ENCODE data around the gene MIA2. TPM values are rescaled to one million over a fixed set of nuclear protein-coding genes. Genes with fewer than 3 reads are reported as not detected.
"Not testable (repeated sequence)": the region's sequence is repeated elsewhere in the genome, so short reads cannot be mapped to it uniquely, and the experiment has no call there.

Gene MIA2
- total and polyA plus RNA-seq, 2 donors from 2014 or later, result 63.2 to 65.6 TPM

DNA sequence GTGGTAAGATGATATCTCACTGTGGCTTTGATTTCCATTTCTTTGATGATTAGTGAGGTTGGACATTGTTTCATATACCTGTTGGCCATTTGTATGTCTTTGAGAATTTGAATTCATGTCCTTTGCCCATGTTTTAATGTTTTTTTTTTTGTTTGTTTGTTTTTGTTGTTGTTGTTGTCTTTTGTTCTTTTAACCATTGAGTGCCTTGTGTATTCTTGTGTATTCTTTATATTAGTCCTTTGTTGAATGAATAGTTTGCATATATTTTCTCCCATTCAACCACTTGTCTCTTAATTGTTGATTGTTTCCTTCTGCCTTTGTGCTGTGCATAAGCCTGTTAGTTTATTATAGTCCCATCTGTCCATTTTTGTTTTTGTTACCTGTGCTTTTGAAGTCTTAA, 126.6 kb downstream of the MIA2 start:
- no peak for DNase-seq
- TF ChIP-seq, protein P1, sequence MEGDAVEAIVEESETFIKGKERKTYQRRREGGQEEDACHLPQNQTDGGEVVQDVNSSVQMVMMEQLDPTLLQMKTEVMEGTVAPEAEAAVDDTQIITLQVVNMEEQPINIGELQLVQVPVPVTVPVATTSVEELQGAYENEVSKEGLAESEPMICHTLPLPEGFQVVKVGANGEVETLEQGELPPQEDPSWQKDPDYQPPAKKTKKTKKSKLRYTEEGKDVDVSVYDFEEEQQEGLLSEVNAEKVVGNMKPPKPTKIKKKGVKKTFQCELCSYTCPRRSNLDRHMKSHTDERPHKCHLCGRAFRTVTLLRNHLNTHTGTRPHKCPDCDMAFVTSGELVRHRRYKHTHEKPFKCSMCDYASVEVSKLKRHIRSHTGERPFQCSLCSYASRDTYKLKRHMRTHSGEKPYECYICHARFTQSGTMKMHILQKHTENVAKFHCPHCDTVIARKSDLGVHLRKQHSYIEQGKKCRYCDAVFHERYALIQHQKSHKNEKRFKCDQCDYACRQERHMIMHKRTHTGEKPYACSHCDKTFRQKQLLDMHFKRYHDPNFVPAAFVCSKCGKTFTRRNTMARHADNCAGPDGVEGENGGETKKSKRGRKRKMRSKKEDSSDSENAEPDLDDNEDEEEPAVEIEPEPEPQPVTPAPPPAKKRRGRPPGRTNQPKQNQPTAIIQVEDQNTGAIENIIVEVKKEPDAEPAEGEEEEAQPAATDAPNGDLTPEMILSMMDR (IDR thresholded peaks at IDR 0.05; ENCODE audit: borderline replicate concordance, extremely low read depth, insufficient read depth), result no peak
- Histone ChIP-seq H3K27ac (ENCODE audit: low read depth in 2 of 2, low read length in 2 of 2) (no peak overlapping the region), H3K4me1 (ENCODE audit: control insufficient read depth in 2 of 3, insufficient read depth in 2 of 3, low read depth in 1 of 3, low read length in 3 of 3) (no peaks in the 10 kb centered on the region), H3K9me3 (ENCODE audit: control insufficient read depth in 2 of 3, insufficient read depth in 1 of 3, low read length in 3 of 3) (no peaks in the 10 kb centered on the region), H3K27me3 (ENCODE audit: control insufficient read depth, insufficient read depth, low read length) (no peaks in the 10 kb centered on the region), H3K4me3 (ENCODE audit: low read length in 3 of 3) (no peak overlapping the region), H3K9ac (ENCODE audit: low read length in 3 of 3) (no peak overlapping the region), H3K36me3 (ENCODE audit: control insufficient read depth in 2 of 3, insufficient read depth in 3 of 3, low read length in 3 of 3) (no peaks in the 10 kb centered on the region)
- intact Hi-C loops (cut with DNase I), result no loop called here
- FAIRE-seq, result no peak

GRCh38 chr14:39361556-39361955, 127.8 kb downstream of the MIA2 start:
- H3K36me3 ChIP-seq (ENCODE audit: control insufficient read depth in 2 of 3, insufficient read depth in 3 of 3, low read length in 3 of 3); FAIRE-seq: not testable (repeated sequence)

GRCh38 chr14:39364509-39364908, 130.8 kb downstream of the MIA2 start:
- TF ChIP-seq, protein P1 (IDR thresholded peaks at IDR 0.05; ENCODE audit: borderline replicate concordance, extremely low read depth, insufficient read depth), result no peak
- intact Hi-C loops (cut with DNase I), result no loop called here
- Histone ChIP-seq H3K27ac (ENCODE audit: low read depth in 2 of 2, low read length in 2 of 2) (no peak overlapping the region), H3K4me3 (ENCODE audit: low read length in 3 of 3) (no peak overlapping the region), H3K9ac (ENCODE audit: low read length in 3 of 3) (no peak overlapping the region), H3K9me3 (ENCODE audit: control insufficient read depth in 2 of 3, insufficient read depth in 1 of 3, low read length in 3 of 3) (no peaks in the 10 kb centered on the region), H3K36me3 (ENCODE audit: control insufficient read depth in 2 of 3, insufficient read depth in 3 of 3, low read length in 3 of 3) (no peaks in the 10 kb centered on the region), H3K27me3 (ENCODE audit: control insufficient read depth, insufficient read depth, low read length) (no peaks in the 10 kb centered on the region), H3K4me1 (ENCODE audit: control insufficient read depth in 2 of 3, insufficient read depth in 2 of 3, low read depth in 1 of 3, low read length in 3 of 3) (peaks cover 0 to 2% (median 0%) of the 10 kb centered on the region in 3 donors)
- DNase-seq, result no peak
- no peak for FAIRE-seq

More at GRCh38 chr14:39361556-39361955, 127.8 kb downstream of the MIA2 start:
- intact Hi-C loops (cut with DNase I); H3K4me3 ChIP-seq (ENCODE audit: low read length in 3 of 3); H3K27ac ChIP-seq (ENCODE audit: low read depth in 2 of 2, low read length in 2 of 2); DNase-seq; H3K4me1 ChIP-seq (ENCODE audit: control insufficient read depth in 2 of 3, insufficient read depth in 2 of 3, low read depth in 1 of 3, low read length in 3 of 3); H3K9me3 ChIP-seq (ENCODE audit: control insufficient read depth in 2 of 3, insufficient read depth in 1 of 3, low read length in 3 of 3); H3K9ac ChIP-seq (ENCODE audit: low read length in 3 of 3); H3K27me3 ChIP-seq (ENCODE audit: control insufficient read depth, insufficient read depth, low read length): not testable (repeated sequence)

DNA sequence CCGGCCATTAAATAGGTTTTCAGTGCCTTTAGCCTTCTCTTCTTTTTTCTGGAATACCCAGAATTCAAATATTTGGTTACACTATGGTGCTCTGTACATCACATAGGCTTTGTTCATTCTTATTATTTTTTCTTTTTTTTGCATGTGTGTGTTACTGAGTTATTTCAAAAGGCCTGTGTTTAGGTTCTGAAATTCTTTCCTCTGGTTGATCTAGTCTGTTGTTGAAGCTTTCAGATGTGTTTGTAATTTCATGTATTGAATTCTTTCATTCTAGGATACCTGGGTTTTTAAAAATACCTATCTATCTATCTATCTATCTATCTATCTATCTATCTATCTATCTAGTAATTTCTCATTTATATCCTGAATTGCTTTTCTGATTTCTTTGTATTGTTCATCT, 131.6 kb downstream of the MIA2 start:
- Histone ChIP-seq H3K9ac (ENCODE audit: low read length in 3 of 3) (no peak overlapping the region), H3K27ac (ENCODE audit: low read depth in 2 of 2, low read length in 2 of 2) (no peak overlapping the region), H3K27me3 (ENCODE audit: control insufficient read depth, insufficient read depth, low read length) (no peaks in the 10 kb centered on the region), H3K4me3 (ENCODE audit: low read length in 3 of 3) (no peak overlapping the region), H3K9me3 (ENCODE audit: control insufficient read depth in 2 of 3, insufficient read depth in 1 of 3, low read length in 3 of 3) (no peaks in the 10 kb centered on the region), H3K36me3 (ENCODE audit: control insufficient read depth in 2 of 3, insufficient read depth in 3 of 3, low read length in 3 of 3) (peaks cover 0 to 3% (median 0%) of the 10 kb centered on the region in 3 donors), H3K4me1 (ENCODE audit: control insufficient read depth in 2 of 3, insufficient read depth in 2 of 3, low read depth in 1 of 3, low read length in 3 of 3) (peaks cover 0 to 2% (median 0%) of the 10 kb centered on the region in 3 donors)
- DNase-seq, result no peak
- TF ChIP-seq, protein P1 (IDR thresholded peaks at IDR 0.05; ENCODE audit: borderline replicate concordance, extremely low read depth, insufficient read depth), result no peak
- intact Hi-C loops (cut with DNase I), result no loop called here
- FAIRE-seq, result no peak

Measured in kidney (tissue), 14 donors.